Epithelial cell of esophagus (primary cell): ENCODE measurements around the gene TMEM115.

Experiments
- DNase-seq: peaks from one replicate; pipeline ENCODE4 v3.0.0; 2010; ENCODE audit warnings: low read depth
- H3K4me3 ChIP-seq: 2 replicates; pipeline ENCODE4 v1.5.1; 2011; ENCODE audit warnings: mild to moderate bottlenecking, low read length, control low read depth
- CTCF ChIP-seq: IDR thresholded peaks from 2 replicates; pipeline ENCODE4 v1.5.1; 2011; ENCODE audit warnings: low read depth, mild to moderate bottlenecking, low read length, control low read depth, inconsistent platforms; ENCODE audit not compliant: insufficient read depth; ENCODE audit errors: missing control alignments

The TMEM115 gene

GRCh38 chr3:50378024-50378423 lies 18.7 kb upstream of the TMEM115 start:
- no peak for TF ChIP-seq CTCF
- no peak overlapping the region for H3K4me3 ChIP-seq
- no peak for DNase-seq

- H3K4me3 ChIP-seq: no peak overlapping the region
- no peak for TF ChIP-seq CTCF
- DNase-seq: no peak
These were observed 16.1 kb upstream of the TMEM115 start for GRCh38 chr3:50375258-50375931.

- TF ChIP-seq CTCF: no peak
- DNase-seq: no peak
These were observed 15.3 kb upstream of the TMEM115 start for GRCh38 chr3:50374363-50375257.

GRCh38 chr3:50373146-50374051 lies 14.1 kb upstream of the TMEM115 start:
- no peak for DNase-seq
- no peak for TF ChIP-seq CTCF
- no peak overlapping the region for H3K4me3 ChIP-seq

More at GRCh38 chr3:50374363-50375257, 15.3 kb upstream of the TMEM115 start:
- no peak overlapping the region for H3K4me3 ChIP-seq

GRCh38 chr3:50372349-50372748 lies 13.0 kb upstream of the TMEM115 start:
- DNase-seq: no peak
- no peak for TF ChIP-seq CTCF
- no peak overlapping the region for H3K4me3 ChIP-seq

GRCh38 chr3:50371133-50371685 lies 11.9 kb upstream of the TMEM115 start:
- TF ChIP-seq CTCF: no peak
- H3K4me3 ChIP-seq: no peak overlapping the region
- DNase-seq: peak; percentile 36
